Measurements from ENCODE around the gene C5.

C5 gene

GRCh38 chr9:121071756-121072421 is 21.8 kb upstream of the C5 start:
- Histone ChIP-seq H3K36me3 (replicated peaks; ENCODE audit: insufficient read depth, low read length) (no peaks in the 10 kb centered on the region), H3K9me3 (replicated peaks; ENCODE audit: insufficient read depth, low read length) (no peaks in the 10 kb centered on the region), H3K4me2 (ENCODE audit: low read depth, low read length) (peak overlapping the region; percentile 55), H3K27ac (ENCODE audit: low read length) (peak overlapping the region; percentile 62), H3K9me2 (replicated peaks; ENCODE audit: insufficient read depth, low read length) (no peaks in the 10 kb centered on the region), H3K4me3 (ENCODE audit: low read length) (peak overlapping the region; percentile 59), H3K9ac (ENCODE audit: low read length) (peak overlapping the region; percentile 42), H4K20me1 (ENCODE audit: insufficient read depth, low read length) (no peaks in the 10 kb centered on the region), H2AFZ (ENCODE audit: low read length) (peak overlapping the region; percentile 46), H3F3A (ENCODE audit: insufficient read depth, low read length) (peaks cover 24% of the 10 kb centered on the region), H3K4me1 (ENCODE audit: low read length) (peaks cover 20% of the 10 kb centered on the region), H3K79me2 (ENCODE audit: low read length) (peaks cover 20% of the 10 kb centered on the region), H3K27me3 (replicated peaks; ENCODE audit: insufficient read depth, low read length) (no peaks in the 10 kb centered on the region)
- peak; percentile 46 for DNase-seq
- no peak for TF ChIP-seq EZH2phosphoT487 (IDR thresholded peaks at IDR 0.05; ENCODE audit: low read length)
- peak; percentile 45 for TF ChIP-seq CTCF (IDR thresholded peaks at IDR 0.05; ENCODE audit: low read length)
- TF ChIP-seq EZH2 (optimal IDR thresholded peaks at IDR 0.05; ENCODE audit: low read depth, low read length) = no peak

GRCh38 chr9:121071370-121071755 is 21.3 kb upstream of the C5 start:
- Histone ChIP-seq H3K27me3 (replicated peaks; ENCODE audit: insufficient read depth, low read length) (no peaks in the 10 kb centered on the region), H3K9ac (ENCODE audit: low read length) (peak overlapping the region; percentile 42), H2AFZ (ENCODE audit: low read length) (peak overlapping the region; percentile 46), H3K4me3 (ENCODE audit: low read length) (peak overlapping the region; percentile 59), H3K4me1 (ENCODE audit: low read length) (peaks cover 20% of the 10 kb centered on the region), H3K9me3 (replicated peaks; ENCODE audit: insufficient read depth, low read length) (no peaks in the 10 kb centered on the region), H3K9me2 (replicated peaks; ENCODE audit: insufficient read depth, low read length) (no peaks in the 10 kb centered on the region), H4K20me1 (ENCODE audit: insufficient read depth, low read length) (no peaks in the 10 kb centered on the region), H3K79me2 (ENCODE audit: low read length) (peaks cover 15% of the 10 kb centered on the region), H3K36me3 (replicated peaks; ENCODE audit: insufficient read depth, low read length) (no peaks in the 10 kb centered on the region), H3K27ac (ENCODE audit: low read length) (peak overlapping the region; percentile 62), H3K4me2 (ENCODE audit: low read depth, low read length) (peak overlapping the region; percentile 55), H3F3A (ENCODE audit: insufficient read depth, low read length) (peaks cover 24% of the 10 kb centered on the region)
- DNase-seq = peak; percentile 36
- TF ChIP-seq EZH2 (optimal IDR thresholded peaks at IDR 0.05; ENCODE audit: low read depth, low read length) (no peak), EZH2phosphoT487 (IDR thresholded peaks at IDR 0.05; ENCODE audit: low read length) (no peak), CTCF (IDR thresholded peaks at IDR 0.05; ENCODE audit: low read length) (no peak)

- Histone ChIP-seq H3K9ac (ENCODE audit: low read length) (no peak overlapping the region), H3K79me2 (ENCODE audit: low read length) (no peaks in the 10 kb centered on the region), H3K27ac (ENCODE audit: low read length) (no peak overlapping the region), H3K36me3 (replicated peaks; ENCODE audit: insufficient read depth, low read length) (no peaks in the 10 kb centered on the region), H3K4me2 (ENCODE audit: low read depth, low read length) (no peak overlapping the region), H3F3A (ENCODE audit: insufficient read depth, low read length) (peaks cover 20% of the 10 kb centered on the region), H3K9me2 (replicated peaks; ENCODE audit: insufficient read depth, low read length) (no peaks in the 10 kb centered on the region), H3K9me3 (replicated peaks; ENCODE audit: insufficient read depth, low read length) (no peaks in the 10 kb centered on the region), H3K4me1 (ENCODE audit: low read length) (peaks cover 14% of the 10 kb centered on the region), H3K4me3 (ENCODE audit: low read length) (no peak overlapping the region), H3K27me3 (replicated peaks; ENCODE audit: insufficient read depth, low read length) (no peaks in the 10 kb centered on the region), H2AFZ (ENCODE audit: low read length) (no peak overlapping the region), H4K20me1 (ENCODE audit: insufficient read depth, low read length) (no peaks in the 10 kb centered on the region)
- no peak for TF ChIP-seq EZH2phosphoT487 (IDR thresholded peaks at IDR 0.05; ENCODE audit: low read length)
- TF ChIP-seq CTCF (IDR thresholded peaks at IDR 0.05; ENCODE audit: low read length) = no peak
- DNase-seq = no peak
These were observed 19.3 kb upstream of the C5 start for GRCh38 chr9:121069396-121069795.

All from MM.1S (cell line).